Neural cell (in vitro differentiated cells): ENCODE measurements around the gene F2. TPM values are rescaled to one million over a fixed set of nuclear protein-coding genes. Genes with fewer than 3 reads are reported as not detected.
"Not testable (repeated sequence)": the region's sequence is repeated elsewhere in the genome, so short reads cannot be mapped to it uniquely, and the experiment has no call there.

Experiments
- H2AFZ ChIP-seq: fragments of 200-600, 300-800 bp; sonication (generic), shearing (Covaris generic); 2 replicates; pipeline ENCODE4 v1.6.0; 2014; ENCODE audit warnings: low read depth, mild to moderate bottlenecking, antibody characterized with exemption, low read length, moderate library complexity
- H3F3A ChIP-seq: fragments of 200-600 bp; shearing (Covaris generic); 2 replicates; pipeline ENCODE4 v1.6.1; 2016; ENCODE audit warnings: mild to moderate bottlenecking, moderate library complexity, mixed read lengths, antibody characterized with exemption, low read length; ENCODE audit not compliant: insufficient read depth, poor library complexity, severe bottlenecking
- H3K27ac ChIP-seq: fragments of 200-600, 300-800 bp; sonication (generic), shearing (Covaris generic); 2 replicates; pipeline ENCODE4 v1.5.1; 2014; ENCODE audit warnings: mild to moderate bottlenecking, low read length, moderate library complexity
- H3K27me3 ChIP-seq: fragments of 300-800, 200-600 bp; sonication (generic), shearing (Covaris generic); 2 replicates; pipeline ENCODE4 v1.6.0; 2014; ENCODE audit warnings: mild to moderate bottlenecking, low read depth, low read length, moderate library complexity; ENCODE audit not compliant: insufficient read depth
- H3K36me3 ChIP-seq: fragments of 300-800, 200-600 bp; sonication (generic), shearing (Covaris generic); 2 replicates; pipeline ENCODE4 v1.5.1; 2014; ENCODE audit warnings: mild to moderate bottlenecking, antibody characterized with exemption, low read length, moderate library complexity; ENCODE audit not compliant: insufficient read depth
- H3K4me2 ChIP-seq: fragments of 300-800, 200-600 bp; sonication (generic), shearing (Covaris generic); 2 replicates; pipeline ENCODE4 v1.6.0; 2014; ENCODE audit warnings: mild to moderate bottlenecking, low read length
- H3K4me3 ChIP-seq: fragments of 300-800, 200-600 bp; sonication (generic), shearing (Covaris generic); 2 replicates; pipeline ENCODE4 v1.5.1; 2014; ENCODE audit warnings: mild to moderate bottlenecking, low read length, moderate library complexity
- H3K79me2 ChIP-seq: fragments of 200-600 bp; shearing (Covaris generic); replicated peaks from 2 replicates; pipeline ENCODE4 v1.6.0; 2014; ENCODE audit warnings: mild to moderate bottlenecking, low read length, moderate library complexity; ENCODE audit not compliant: insufficient read depth
- H3K9ac ChIP-seq: fragments of 300-800, 200-600 bp; sonication (generic), shearing (Covaris generic); 2 replicates; pipeline ENCODE4 v1.6.1; 2016; ENCODE audit warnings: mild to moderate bottlenecking, low read length, mixed read lengths
- H3K9me2 ChIP-seq: fragments of 200-600 bp; shearing (Covaris generic); 2 replicates; pipeline ENCODE4 v1.6.1; 2016; ENCODE audit warnings: mild to moderate bottlenecking, low read length, mixed read lengths; ENCODE audit not compliant: insufficient read depth
- H3K9me3 ChIP-seq: fragments of 200-600, 300-800 bp; sonication (generic), shearing (Covaris generic); 2 replicates; pipeline ENCODE4 v1.6.1; 2016; ENCODE audit warnings: mild to moderate bottlenecking, mixed run types, low read length, moderate library complexity, mixed read lengths
- H4K20me1 ChIP-seq: fragments of 200-600 bp; shearing (Covaris generic); 2 replicates; pipeline ENCODE4 v1.6.1; 2016; ENCODE audit warnings: mild to moderate bottlenecking, mixed run types; ENCODE audit not compliant: insufficient read depth
- EP300 ChIP-seq: fragments of 450-650 bp; conservative IDR thresholded peaks from 2 replicates; pipeline ENCODE4 v1.6.1; 2014; ENCODE audit warnings: antibody characterized with exemption, mild to moderate bottlenecking, moderate library complexity; ENCODE audit not compliant: poor library complexity, severe bottlenecking
- EZH2 ChIP-seq: fragments of 200-600, 300-800 bp; shearing (Covaris generic), sonication (generic); IDR thresholded peaks from 2 replicates; pipeline ENCODE4 v1.6.1; 2014; ENCODE audit warnings: antibody characterized with exemption, low read length, borderline replicate concordance, mild to moderate bottlenecking; ENCODE audit not compliant: insufficient read depth, poor library complexity, severe bottlenecking
- MXI1 ChIP-seq: fragments of 450-650 bp; conservative IDR thresholded peaks from 2 replicates; pipeline ENCODE4 v1.6.1; 2014; ENCODE audit warnings: antibody characterized with exemption, mild to moderate bottlenecking; ENCODE audit not compliant: poor library complexity, severe bottlenecking
- POLR2AphosphoS5 ChIP-seq: IDR thresholded peaks from 2 replicates; pipeline ENCODE4 v1.6.1; 2012
- RAD21 ChIP-seq: fragments of 450-650 bp; conservative IDR thresholded peaks from 2 replicates; pipeline ENCODE4 v1.6.1; 2014; ENCODE audit warnings: antibody characterized with exemption, mild to moderate bottlenecking, moderate library complexity
- SMC3 ChIP-seq: fragments of 450-650 bp; conservative IDR thresholded peaks from 2 replicates; pipeline ENCODE4 v1.6.1; 2014; ENCODE audit warnings: antibody characterized with exemption, mild to moderate bottlenecking, moderate library complexity; ENCODE audit not compliant: poor library complexity
- TAF1 ChIP-seq: IDR thresholded peaks from 2 replicates; pipeline ENCODE4 v1.6.1; 2012; ENCODE audit warnings: low read depth
- polyA plus RNA-seq: library from polyadenylated mRNA; depleted of rRNA; stranded (reverse); fragments of >200 nt; gene quantifications from 2 replicates; pipeline ENCODE4 v1.2.3, GENCODE V29; 2014
- TF ChIP-seq, protein P1 (sequence below): fragments of 450-650 bp; IDR thresholded peaks from 2 replicates; pipeline ENCODE4 v1.5.1; 2014; ENCODE audit warnings: antibody characterized with exemption, mild to moderate bottlenecking, moderate library complexity; ENCODE audit not compliant: poor library complexity, severe bottlenecking
- TF ChIP-seq, protein P2 (sequence below): IDR thresholded peaks from 2 replicates; pipeline ENCODE4 v1.6.1; 2012; ENCODE audit warnings: borderline replicate concordance

Gene F2
- polyA plus RNA-seq, 1 donor from 2014 or later, result 0.94 TPM

- no peak overlapping the region for H2AFZ ChIP-seq
- no peak overlapping the region for H3K4me2 ChIP-seq
- no peak overlapping the region for H3K4me3 ChIP-seq
- peaks cover 7% of the 10 kb centered on the region for H3K79me2 ChIP-seq
- no peaks in the 10 kb centered on the region for H3F3A ChIP-seq
- H3K27ac ChIP-seq, result no peak overlapping the region
- no peak overlapping the region for H3K9ac ChIP-seq
- H3K27me3 ChIP-seq, result no peaks in the 10 kb centered on the region
- no peaks in the 10 kb centered on the region for H3K36me3 ChIP-seq
- H3K9me3 ChIP-seq, result no peaks in the 10 kb centered on the region
- TF ChIP-seq TAF1 (no peak), POLR2AphosphoS5 (no peak), MXI1 (no peak), RAD21 (no peak), EP300 (no peak), EZH2 (no peak), SMC3 (no peak)
- TF ChIP-seq, protein P1, sequence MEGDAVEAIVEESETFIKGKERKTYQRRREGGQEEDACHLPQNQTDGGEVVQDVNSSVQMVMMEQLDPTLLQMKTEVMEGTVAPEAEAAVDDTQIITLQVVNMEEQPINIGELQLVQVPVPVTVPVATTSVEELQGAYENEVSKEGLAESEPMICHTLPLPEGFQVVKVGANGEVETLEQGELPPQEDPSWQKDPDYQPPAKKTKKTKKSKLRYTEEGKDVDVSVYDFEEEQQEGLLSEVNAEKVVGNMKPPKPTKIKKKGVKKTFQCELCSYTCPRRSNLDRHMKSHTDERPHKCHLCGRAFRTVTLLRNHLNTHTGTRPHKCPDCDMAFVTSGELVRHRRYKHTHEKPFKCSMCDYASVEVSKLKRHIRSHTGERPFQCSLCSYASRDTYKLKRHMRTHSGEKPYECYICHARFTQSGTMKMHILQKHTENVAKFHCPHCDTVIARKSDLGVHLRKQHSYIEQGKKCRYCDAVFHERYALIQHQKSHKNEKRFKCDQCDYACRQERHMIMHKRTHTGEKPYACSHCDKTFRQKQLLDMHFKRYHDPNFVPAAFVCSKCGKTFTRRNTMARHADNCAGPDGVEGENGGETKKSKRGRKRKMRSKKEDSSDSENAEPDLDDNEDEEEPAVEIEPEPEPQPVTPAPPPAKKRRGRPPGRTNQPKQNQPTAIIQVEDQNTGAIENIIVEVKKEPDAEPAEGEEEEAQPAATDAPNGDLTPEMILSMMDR, result no peak
- TF ChIP-seq, protein P2, sequence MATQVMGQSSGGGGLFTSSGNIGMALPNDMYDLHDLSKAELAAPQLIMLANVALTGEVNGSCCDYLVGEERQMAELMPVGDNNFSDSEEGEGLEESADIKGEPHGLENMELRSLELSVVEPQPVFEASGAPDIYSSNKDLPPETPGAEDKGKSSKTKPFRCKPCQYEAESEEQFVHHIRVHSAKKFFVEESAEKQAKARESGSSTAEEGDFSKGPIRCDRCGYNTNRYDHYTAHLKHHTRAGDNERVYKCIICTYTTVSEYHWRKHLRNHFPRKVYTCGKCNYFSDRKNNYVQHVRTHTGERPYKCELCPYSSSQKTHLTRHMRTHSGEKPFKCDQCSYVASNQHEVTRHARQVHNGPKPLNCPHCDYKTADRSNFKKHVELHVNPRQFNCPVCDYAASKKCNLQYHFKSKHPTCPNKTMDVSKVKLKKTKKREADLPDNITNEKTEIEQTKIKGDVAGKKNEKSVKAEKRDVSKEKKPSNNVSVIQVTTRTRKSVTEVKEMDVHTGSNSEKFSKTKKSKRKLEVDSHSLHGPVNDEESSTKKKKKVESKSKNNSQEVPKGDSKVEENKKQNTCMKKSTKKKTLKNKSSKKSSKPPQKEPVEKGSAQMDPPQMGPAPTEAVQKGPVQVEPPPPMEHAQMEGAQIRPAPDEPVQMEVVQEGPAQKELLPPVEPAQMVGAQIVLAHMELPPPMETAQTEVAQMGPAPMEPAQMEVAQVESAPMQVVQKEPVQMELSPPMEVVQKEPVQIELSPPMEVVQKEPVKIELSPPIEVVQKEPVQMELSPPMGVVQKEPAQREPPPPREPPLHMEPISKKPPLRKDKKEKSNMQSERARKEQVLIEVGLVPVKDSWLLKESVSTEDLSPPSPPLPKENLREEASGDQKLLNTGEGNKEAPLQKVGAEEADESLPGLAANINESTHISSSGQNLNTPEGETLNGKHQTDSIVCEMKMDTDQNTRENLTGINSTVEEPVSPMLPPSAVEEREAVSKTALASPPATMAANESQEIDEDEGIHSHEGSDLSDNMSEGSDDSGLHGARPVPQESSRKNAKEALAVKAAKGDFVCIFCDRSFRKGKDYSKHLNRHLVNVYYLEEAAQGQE, result no peak
- no peaks in the 10 kb centered on the region for H4K20me1 ChIP-seq
- H3K9me2 ChIP-seq, result no peaks in the 10 kb centered on the region
Observed at GRCh38 chr11:46706886-46707285, 12.1 kb upstream of the F2 start.

DNA sequence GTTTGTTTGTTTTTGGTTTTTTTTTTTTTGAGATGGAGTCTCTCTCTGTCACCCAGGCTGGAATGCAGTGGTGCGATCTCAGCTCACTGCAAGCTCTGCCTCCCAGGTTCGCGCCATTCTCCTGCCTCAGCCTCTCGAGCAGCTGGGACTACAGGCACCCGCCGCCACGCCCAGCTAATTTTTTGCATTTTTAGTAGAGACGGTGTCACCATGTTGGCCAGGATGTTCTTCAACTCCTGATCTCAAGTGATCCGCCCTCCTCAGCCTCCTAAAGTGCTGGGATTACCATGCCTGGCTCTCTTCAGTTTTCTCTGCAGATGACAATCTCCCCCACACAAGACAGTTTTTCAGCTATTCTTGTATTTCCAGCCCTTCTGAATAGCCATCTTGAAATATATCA is 9.7 kb upstream of the F2 start:
- not testable (repeated sequence) for H3F3A ChIP-seq, H3K4me3 ChIP-seq, H4K20me1 ChIP-seq, H3K27me3 ChIP-seq, H3K27ac ChIP-seq, H3K9ac ChIP-seq, H3K9me3 ChIP-seq, H2AFZ ChIP-seq, H3K4me2 ChIP-seq, H3K36me3 ChIP-seq, H3K9me2 ChIP-seq, H3K79me2 ChIP-seq

GRCh38 chr11:46710821-46711269 is 8.2 kb upstream of the F2 start:
- no peak overlapping the region for H3K4me2 ChIP-seq
- no peaks in the 10 kb centered on the region for H3K27me3 ChIP-seq
- no peak overlapping the region for H3K27ac ChIP-seq
- no peak overlapping the region for H3K9ac ChIP-seq
- H3F3A ChIP-seq, result no peaks in the 10 kb centered on the region
- no peaks in the 10 kb centered on the region for H3K9me3 ChIP-seq
- no peaks in the 10 kb centered on the region for H3K36me3 ChIP-seq
- no peaks in the 10 kb centered on the region for H3K79me2 ChIP-seq
- H3K4me3 ChIP-seq, result no peak overlapping the region
- H3K9me2 ChIP-seq, result no peaks in the 10 kb centered on the region
- TF ChIP-seq EP300 (no peak), POLR2AphosphoS5 (no peak), SMC3 (no peak), MXI1 (no peak), EZH2 (no peak), RAD21 (no peak), TAF1 (no peak)
- TF ChIP-seq, protein P2, result no peak
- TF ChIP-seq, protein P1, result no peak
- no peak overlapping the region for H2AFZ ChIP-seq
- H4K20me1 ChIP-seq, result no peaks in the 10 kb centered on the region
